ENCODE measurements around the gene RAD51B. TPM values are rescaled to one million over a fixed set of nuclear protein-coding genes. Genes with fewer than 3 reads are reported as not detected.

RAD51B gene
- total RNA-seq, 1 experiment from 2014 or later: 20.0 TPM

DNA sequence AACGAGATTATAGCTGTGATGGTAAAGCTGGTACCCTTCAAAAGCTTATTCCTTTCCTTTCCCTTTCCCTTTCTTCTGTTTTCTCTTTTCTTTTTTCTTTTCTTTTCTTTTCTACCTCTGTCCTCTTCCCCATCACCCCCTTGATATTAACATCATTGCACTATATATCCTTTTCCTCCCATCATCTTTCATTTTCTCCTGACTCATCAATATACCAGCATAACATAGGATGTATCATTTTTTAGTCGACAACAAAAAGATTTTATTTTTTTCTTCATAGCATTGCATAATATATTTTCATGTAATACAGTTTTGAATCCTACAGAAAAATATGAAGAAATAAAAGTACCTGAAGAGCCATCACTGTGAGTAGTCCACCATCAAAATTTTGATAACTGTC lies 230.6 kb downstream of the RAD51B start:
- no peak for ATAC-seq
- BruUV-seq (replicated peaks): no TSS peak

More for the DNA sequence above, 230.6 kb downstream of the RAD51B start:
- no peak overlapping the region for H3K4me2 ChIP-seq (ENCODE audit: low read length)
- no peak overlapping the region for H3K9ac ChIP-seq (ENCODE audit: low read length)
- no peaks in the 10 kb centered on the region for H3K27me3 ChIP-seq (ENCODE audit: insufficient read depth, low read length)
- H3K79me2 ChIP-seq (ENCODE audit: insufficient read depth, low read length): no peaks in the 10 kb centered on the region
- intact Hi-C loops (cut with micrococcal nuclease): no loop called here
- no peak for TF ChIP-seq YY1 (IDR thresholded peaks at IDR 0.05; ENCODE audit: extremely low read depth, insufficient replicate concordance, low read depth, low read length)
- TF ChIP-seq, protein P1, sequence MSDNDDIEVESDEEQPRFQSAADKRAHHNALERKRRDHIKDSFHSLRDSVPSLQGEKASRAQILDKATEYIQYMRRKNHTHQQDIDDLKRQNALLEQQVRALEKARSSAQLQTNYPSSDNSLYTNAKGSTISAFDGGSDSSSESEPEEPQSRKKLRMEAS (IDR thresholded peaks at IDR 0.05): no peak
- no peak for TF ChIP-seq POLR2A (IDR thresholded peaks at IDR 0.05; ENCODE audit: borderline replicate concordance, extremely low read depth, insufficient read depth, insufficient read length)
- TF ChIP-seq SRF (IDR thresholded peaks at IDR 0.05; ENCODE audit: low read depth): no peak
- no peak for TF ChIP-seq SIN3A (IDR thresholded peaks at IDR 0.05; ENCODE audit: low read depth)
- no peak for TF ChIP-seq CBX3 (IDR thresholded peaks at IDR 0.05; ENCODE audit: low read depth)
- TF ChIP-seq, protein P2, sequence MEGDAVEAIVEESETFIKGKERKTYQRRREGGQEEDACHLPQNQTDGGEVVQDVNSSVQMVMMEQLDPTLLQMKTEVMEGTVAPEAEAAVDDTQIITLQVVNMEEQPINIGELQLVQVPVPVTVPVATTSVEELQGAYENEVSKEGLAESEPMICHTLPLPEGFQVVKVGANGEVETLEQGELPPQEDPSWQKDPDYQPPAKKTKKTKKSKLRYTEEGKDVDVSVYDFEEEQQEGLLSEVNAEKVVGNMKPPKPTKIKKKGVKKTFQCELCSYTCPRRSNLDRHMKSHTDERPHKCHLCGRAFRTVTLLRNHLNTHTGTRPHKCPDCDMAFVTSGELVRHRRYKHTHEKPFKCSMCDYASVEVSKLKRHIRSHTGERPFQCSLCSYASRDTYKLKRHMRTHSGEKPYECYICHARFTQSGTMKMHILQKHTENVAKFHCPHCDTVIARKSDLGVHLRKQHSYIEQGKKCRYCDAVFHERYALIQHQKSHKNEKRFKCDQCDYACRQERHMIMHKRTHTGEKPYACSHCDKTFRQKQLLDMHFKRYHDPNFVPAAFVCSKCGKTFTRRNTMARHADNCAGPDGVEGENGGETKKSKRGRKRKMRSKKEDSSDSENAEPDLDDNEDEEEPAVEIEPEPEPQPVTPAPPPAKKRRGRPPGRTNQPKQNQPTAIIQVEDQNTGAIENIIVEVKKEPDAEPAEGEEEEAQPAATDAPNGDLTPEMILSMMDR (IDR thresholded peaks at IDR 0.05 in 2 of 3, conservative IDR thresholded peaks at IDR 0.05 in 1 of 3; ENCODE audit: borderline replicate concordance in 1 of 3, insufficient read depth in 1 of 3, low read depth in 2 of 3, low read length in 2 of 3): no peak
- TF ChIP-seq EZH2phosphoT487 (IDR thresholded peaks at IDR 0.05; ENCODE audit: borderline replicate concordance): no peak
- no peak for TF ChIP-seq SP1 (IDR thresholded peaks at IDR 0.05; ENCODE audit: low read depth)
- TF ChIP-seq ZNF274 (IDR thresholded peaks at IDR 0.05; ENCODE audit: low read depth, low read length): no peak
- TF ChIP-seq EZH2 (IDR thresholded peaks at IDR 0.05): no peak
- no peak for TF ChIP-seq FOSL1 (IDR thresholded peaks at IDR 0.05; ENCODE audit: low read depth)
- no peak for TF ChIP-seq ELF1 (IDR thresholded peaks at IDR 0.05; ENCODE audit: borderline replicate concordance, low read depth)
- no peak for TF ChIP-seq EGR1 (IDR thresholded peaks at IDR 0.05; ENCODE audit: low read depth)
- no peak for TF ChIP-seq ZFX (IDR thresholded peaks at IDR 0.05)
- no peak for TF ChIP-seq RAD21 (IDR thresholded peaks at IDR 0.05; ENCODE audit: low read depth)
- TF ChIP-seq, protein P3, sequence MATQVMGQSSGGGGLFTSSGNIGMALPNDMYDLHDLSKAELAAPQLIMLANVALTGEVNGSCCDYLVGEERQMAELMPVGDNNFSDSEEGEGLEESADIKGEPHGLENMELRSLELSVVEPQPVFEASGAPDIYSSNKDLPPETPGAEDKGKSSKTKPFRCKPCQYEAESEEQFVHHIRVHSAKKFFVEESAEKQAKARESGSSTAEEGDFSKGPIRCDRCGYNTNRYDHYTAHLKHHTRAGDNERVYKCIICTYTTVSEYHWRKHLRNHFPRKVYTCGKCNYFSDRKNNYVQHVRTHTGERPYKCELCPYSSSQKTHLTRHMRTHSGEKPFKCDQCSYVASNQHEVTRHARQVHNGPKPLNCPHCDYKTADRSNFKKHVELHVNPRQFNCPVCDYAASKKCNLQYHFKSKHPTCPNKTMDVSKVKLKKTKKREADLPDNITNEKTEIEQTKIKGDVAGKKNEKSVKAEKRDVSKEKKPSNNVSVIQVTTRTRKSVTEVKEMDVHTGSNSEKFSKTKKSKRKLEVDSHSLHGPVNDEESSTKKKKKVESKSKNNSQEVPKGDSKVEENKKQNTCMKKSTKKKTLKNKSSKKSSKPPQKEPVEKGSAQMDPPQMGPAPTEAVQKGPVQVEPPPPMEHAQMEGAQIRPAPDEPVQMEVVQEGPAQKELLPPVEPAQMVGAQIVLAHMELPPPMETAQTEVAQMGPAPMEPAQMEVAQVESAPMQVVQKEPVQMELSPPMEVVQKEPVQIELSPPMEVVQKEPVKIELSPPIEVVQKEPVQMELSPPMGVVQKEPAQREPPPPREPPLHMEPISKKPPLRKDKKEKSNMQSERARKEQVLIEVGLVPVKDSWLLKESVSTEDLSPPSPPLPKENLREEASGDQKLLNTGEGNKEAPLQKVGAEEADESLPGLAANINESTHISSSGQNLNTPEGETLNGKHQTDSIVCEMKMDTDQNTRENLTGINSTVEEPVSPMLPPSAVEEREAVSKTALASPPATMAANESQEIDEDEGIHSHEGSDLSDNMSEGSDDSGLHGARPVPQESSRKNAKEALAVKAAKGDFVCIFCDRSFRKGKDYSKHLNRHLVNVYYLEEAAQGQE (IDR thresholded peaks at IDR 0.05; ENCODE audit: low read depth): no peak
- TF ChIP-seq, protein P4, sequence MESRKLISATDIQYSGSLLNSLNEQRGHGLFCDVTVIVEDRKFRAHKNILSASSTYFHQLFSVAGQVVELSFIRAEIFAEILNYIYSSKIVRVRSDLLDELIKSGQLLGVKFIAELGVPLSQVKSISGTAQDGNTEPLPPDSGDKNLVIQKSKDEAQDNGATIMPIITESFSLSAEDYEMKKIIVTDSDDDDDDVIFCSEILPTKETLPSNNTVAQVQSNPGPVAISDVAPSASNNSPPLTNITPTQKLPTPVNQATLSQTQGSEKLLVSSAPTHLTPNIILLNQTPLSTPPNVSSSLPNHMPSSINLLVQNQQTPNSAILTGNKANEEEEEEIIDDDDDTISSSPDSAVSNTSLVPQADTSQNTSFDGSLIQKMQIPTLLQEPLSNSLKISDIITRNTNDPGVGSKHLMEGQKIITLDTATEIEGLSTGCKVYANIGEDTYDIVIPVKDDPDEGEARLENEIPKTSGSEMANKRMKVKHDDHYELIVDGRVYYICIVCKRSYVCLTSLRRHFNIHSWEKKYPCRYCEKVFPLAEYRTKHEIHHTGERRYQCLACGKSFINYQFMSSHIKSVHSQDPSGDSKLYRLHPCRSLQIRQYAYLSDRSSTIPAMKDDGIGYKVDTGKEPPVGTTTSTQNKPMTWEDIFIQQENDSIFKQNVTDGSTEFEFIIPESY (IDR thresholded peaks at IDR 0.05; ENCODE audit: extremely low read depth, insufficient replicate concordance, low read length): no peak
- TF ChIP-seq, protein P5, sequence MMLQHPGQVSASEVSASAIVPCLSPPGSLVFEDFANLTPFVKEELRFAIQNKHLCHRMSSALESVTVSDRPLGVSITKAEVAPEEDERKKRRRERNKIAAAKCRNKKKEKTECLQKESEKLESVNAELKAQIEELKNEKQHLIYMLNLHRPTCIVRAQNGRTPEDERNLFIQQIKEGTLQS (IDR thresholded peaks at IDR 0.05): no peak
- no peaks in the 10 kb centered on the region for H3K9me2 ChIP-seq (ENCODE audit: insufficient read depth)
- ChIA-PET CTCF (no interaction called here), POLR2A (no interaction called here), RAD21 (ENCODE audit: low non-redundant PET in 1 of 2, low total read pairs in 2 of 2, uncharacterized antibody in 2 of 2, unreplicated experiment in 2 of 2) (no interaction called here)
- no peak overlapping the region for H3K4me3 ChIP-seq (replicated peaks in 1 of 2; ENCODE audit: low read depth in 1 of 2, low read length in 2 of 2)
- DNase-seq (ENCODE audit: low read depth, low spot score): no peak
- H3K4me1 ChIP-seq (ENCODE audit: control insufficient read depth in 1 of 2, insufficient read depth in 2 of 2, low read length in 2 of 2): no peaks in the 10 kb centered on the region
- H3K27ac ChIP-seq (ENCODE audit: low read depth, low read length): no peak overlapping the region
- no peaks in the 10 kb centered on the region for H4K20me1 ChIP-seq (ENCODE audit: insufficient read depth)
- H2AFZ ChIP-seq (ENCODE audit: low read depth, low read length, poor library complexity, severe bottlenecking): no peak overlapping the region
- no peaks in the 10 kb centered on the region; a peak in 1 of 4 replicates for H3K36me3 ChIP-seq (ENCODE audit: control insufficient read depth in 1 of 2, insufficient read depth in 2 of 2, low read length in 2 of 2)
- H3K9me3 ChIP-seq (ENCODE audit: control insufficient read depth in 1 of 2, insufficient read depth in 1 of 2, low read depth in 1 of 2, low read length in 2 of 2): no peaks in the 10 kb centered on the region

Data from HCT116 (cell line).